Endothelial cell of umbilical vein (primary cell): Measurements from ENCODE around the gene KCTD6. TPM values are rescaled to one million over a fixed set of nuclear protein-coding genes. Genes with fewer than 3 reads are reported as not detected.

Experiments
- BruUV-seq: library from RNA; stranded (reverse); fragments of 400-500 nt; replicated peaks from 2 replicates; lab custom pipeline; 2021; lab: Mats Ljungman, UMichigan
- CTCF ChIA-PET: fragments of 300-600, 350-600 bp; sonication (Branson Sonifier 250); formaldehyde crosslinking; loops from one replicate; lab custom pipeline; 2021; ENCODE audit warnings: antibody characterized with exemption, inconsistent platforms; lab: Charles Lee
- POLR2A ChIA-PET: fragments of 300-600, 350-600 bp; sonication (Branson Sonifier 250); formaldehyde crosslinking; loops from one replicate; lab custom pipeline; 2021; ENCODE audit warnings: antibody characterized with exemption, inconsistent platforms; lab: Charles Lee
- DNase-seq: peaks from one replicate; pipeline ENCODE4 v3.0.0-alpha.2; 2011; ENCODE audit warnings: low read depth, low spot score
- FAIRE-seq: peaks from 2 replicates; lab custom pipeline; 2011; peaks lifted over from hg19 to GRCh38; lab: Jason Lieb, UNC
- H2AFZ ChIP-seq: 2 replicates; pipeline ENCODE4 v1.6.0; 2012; ENCODE audit warnings: low read depth, low read length, control low read depth, inconsistent platforms
- H3K27ac ChIP-seq: 2 replicates; pipeline ENCODE4 v1.5.1; 2011; ENCODE audit warnings: low read depth, mild to moderate bottlenecking, control low read depth, low read length, moderate library complexity; ENCODE audit not compliant: insufficient read depth
- H3K27me3 ChIP-seq, 2 experiments: 2 replicates each; pipeline versions ENCODE4 v1.6.0 to v1.6.1; 2011; ENCODE audit warnings: low read length in 2 of 2, mixed read lengths in 1 of 2; ENCODE audit not compliant: control insufficient read depth in 2 of 2, insufficient read depth in 2 of 2
- H3K36me3 ChIP-seq, 2 experiments: 2 replicates in 1 of 2; 3 replicates in 1 of 2; pipeline ENCODE4 v1.5.1; 2011; ENCODE audit warnings: low read length in 2 of 2, mild to moderate bottlenecking in 1 of 2, moderate library complexity in 1 of 2; ENCODE audit not compliant: control insufficient read depth in 2 of 2, insufficient read depth in 2 of 2; ENCODE audit errors: extremely low read depth in 1 of 2
- H3K4me1 ChIP-seq: 3 replicates; pipeline ENCODE4 v1.5.1; 2011; ENCODE audit warnings: mild to moderate bottlenecking, low read length; ENCODE audit not compliant: control insufficient read depth, insufficient read depth; ENCODE audit errors: extremely low read depth
- H3K4me2 ChIP-seq: 2 replicates; pipeline ENCODE4 v1.6.1; 2011; ENCODE audit warnings: low read length, control low read depth, mixed read lengths; ENCODE audit not compliant: insufficient read depth
- H3K4me3 ChIP-seq, 3 experiments: fragments of 200-600 bp in 1 of 3; sonication (generic), shearing (Covaris generic) in 1 of 3; replicated peaks in 1 of 3; 2 replicates each; pipeline ENCODE4 v1.5.1; 2011 to 2016; ENCODE audit warnings: control low read depth in 3 of 3, low read length in 3 of 3, mild to moderate bottlenecking in 2 of 3, inconsistent platforms in 1 of 3, low read depth in 1 of 3, moderate library complexity in 1 of 3; ENCODE audit not compliant: insufficient read depth in 1 of 3
- H3K79me2 ChIP-seq: 2 replicates; pipeline ENCODE4 v1.6.0; 2012; ENCODE audit warnings: low read length, inconsistent platforms; ENCODE audit not compliant: control insufficient read depth, insufficient read depth
- H3K9ac ChIP-seq: replicated peaks from 2 replicates; pipeline ENCODE3; 2011; ENCODE audit warnings: low read length, control low read depth; ENCODE audit not compliant: insufficient read depth; ENCODE audit errors: extremely low read depth
- H3K9me1 ChIP-seq: replicated peaks from 3 replicates; pipeline ENCODE4 v1.6.0; 2011; ENCODE audit warnings: mild to moderate bottlenecking, low read length; ENCODE audit not compliant: control insufficient read depth, insufficient read depth; ENCODE audit errors: extremely low read depth
- H3K9me3 ChIP-seq: replicated peaks from 2 replicates; pipeline ENCODE4 v1.5.1; 2012; ENCODE audit warnings: low read length, inconsistent platforms; ENCODE audit not compliant: control insufficient read depth, insufficient read depth
- H4K20me1 ChIP-seq: replicated peaks from 2 replicates; pipeline ENCODE3; 2011; ENCODE audit warnings: mild to moderate bottlenecking, low read length; ENCODE audit not compliant: control insufficient read depth, insufficient read depth; ENCODE audit errors: extremely low read depth
- CTCF ChIP-seq, 2 donors: IDR thresholded peaks; 1 replicate in 1 of 2; 2 replicates in 1 of 2; pipeline ENCODE4 v1.5.1; 2011; ENCODE audit warnings: low read length in 2 of 2, mild to moderate bottlenecking in 2 of 2, moderate library complexity in 2 of 2, control low read depth in 1 of 2, inconsistent platforms in 1 of 2, low read depth in 1 of 2; ENCODE audit not compliant: insufficient read depth in 1 of 2; ENCODE audit errors: extremely low read depth in 1 of 2
- EZH2 ChIP-seq: IDR thresholded peaks from 2 replicates; pipeline ENCODE4 v1.6.1; 2012; ENCODE audit warnings: borderline replicate concordance, low read depth, mild to moderate bottlenecking, moderate library complexity, low read length, inconsistent platforms; ENCODE audit not compliant: severe bottlenecking
- FOS ChIP-seq: IDR thresholded peaks from 2 replicates; pipeline ENCODE4 v1.6.1; 2011; ENCODE audit warnings: mild to moderate bottlenecking, low read length, moderate library complexity, borderline replicate concordance; ENCODE audit not compliant: insufficient read depth
- GATA2 ChIP-seq: IDR thresholded peaks from 2 replicates; pipeline ENCODE4 v1.7.0; 2011; ENCODE audit warnings: low read depth, mild to moderate bottlenecking, moderate library complexity, mixed read lengths, low read length; ENCODE audit not compliant: insufficient read length, insufficient read depth
- JUN ChIP-seq: IDR thresholded peaks from 2 replicates; pipeline ENCODE4 v1.6.1; 2011; ENCODE audit warnings: borderline replicate concordance, low read depth; ENCODE audit not compliant: insufficient read length, insufficient read depth
- MAX ChIP-seq: IDR thresholded peaks from 2 replicates; pipeline ENCODE4 v1.6.1; 2011; ENCODE audit not compliant: insufficient read depth, insufficient read length
- MYC ChIP-seq: IDR thresholded peaks from one replicate; pipeline ENCODE4 v1.6.1; 2011; ENCODE audit warnings: mild to moderate bottlenecking, low read depth, low read length
- POLR2A ChIP-seq: IDR thresholded peaks from 2 replicates; pipeline ENCODE4 v1.6.1; 2012; ENCODE audit warnings: low read depth, mild to moderate bottlenecking, control low read depth, low read length
- POLR2AphosphoS5 ChIP-seq: IDR thresholded peaks from 2 replicates; pipeline ENCODE4 v1.6.1; 2012; ENCODE audit warnings: low read depth, mild to moderate bottlenecking, control low read depth, low read length, moderate library complexity; ENCODE audit not compliant: insufficient read depth
- dilution Hi-C: fragments of 300-500 bp; cut with MboI; formaldehyde crosslinking; loops from one replicate; pipeline ENCODE4 v1.15.0; 2019; ENCODE audit warnings: low sequenced_read_pairs; ENCODE audit not compliant: extremely low pct_ligation_motif_present
- intact Hi-C: fragments of 100-400 bp; cut with micrococcal nuclease; formaldehyde crosslinking; loops from one replicate; pipeline ENCODE4 v1.10.0; 2022
- polyA plus RNA-seq, 4 experiments: library from polyadenylated mRNA; depleted of rRNA in 3 of 4; stranded (reverse) in 3 of 4; unstranded in 1 of 4; fragments of >200 nt; gene quantifications; 2 replicates each; pipeline versions ENCODE4 v1.2.1 to v1.2.3, GENCODE V29; 2011 to 2012; ENCODE audit warnings: missing spikeins in 1 of 4
- total RNA-seq: library from RNA; stranded (reverse); gene quantifications from 2 replicates; pipeline ENCODE4 v1.2.3, GENCODE V29; 2021

KCTD6 gene
- total and polyA plus RNA-seq, 2 donors (not counting 3 experiments of a cell fraction or from before 2014, with no cell fraction given) = 6.4 TPM

GRCh38 chr3:58522759-58523425, 31.0 kb downstream of the KCTD6 start:
- Histone ChIP-seq H3K36me3 (no peaks in the 10 kb centered on the region), H3K9ac (no peak overlapping the region), H3K27ac (no peak overlapping the region), H3K79me2 (no peaks in the 10 kb centered on the region), H3K27me3 (no peaks in the 10 kb centered on the region), H3K4me1 (peaks cover 4% of the 10 kb centered on the region), H2AFZ (no peak overlapping the region), H4K20me1 (no peaks in the 10 kb centered on the region), H3K9me3 (no peaks in the 10 kb centered on the region), H3K4me3 (no peak overlapping the region), H3K4me2 (no peak overlapping the region), H3K9me1 (no peaks in the 10 kb centered on the region)
- no TSS peak for BruUV-seq
- CTCF ChIA-PET = interaction anchor here (0.7 to 2.1 kb wide), 4 partner anchors 12 to 90 kb away, joined by 3 to 10 read pairs (median 3); partner anchors contain the start of genes KCTD6 and PDHB
- no peak for TF ChIP-seq CTCF (IDR thresholded peaks at IDR 0.05; ENCODE audit: extremely low read depth in 1 of 2, insufficient read depth in 1 of 2, low read depth in 1 of 2, low read length in 2 of 2)
- no peak for TF ChIP-seq POLR2AphosphoS5
- TF ChIP-seq JUN = no peak
- TF ChIP-seq FOS = no peak
- no peak for TF ChIP-seq GATA2
- TF ChIP-seq POLR2A = no peak
- no peak for TF ChIP-seq MAX
- no peak for TF ChIP-seq EZH2
- TF ChIP-seq MYC = no peak
- DNase-seq = no peak
- POLR2A ChIA-PET = no interaction called here
- FAIRE-seq = no peak
- intact Hi-C loops (no loop called here), dilution Hi-C loops (no loop called here)
